DND-41 (cell line): ENCODE results near the gene MSMP.

Experiments
- ATAC-seq: fragments of 200-7000 bp; cut with Tn5 transposase; 3 replicates; pipeline ENCODE4 v1.9.1; 2021; ENCODE audit warnings: low read depth; ENCODE audit not compliant: insufficient read depth
- DNase-seq: peaks from one replicate; pipeline ENCODE4 v3.0.0-alpha.2; 2020
- H2AFZ ChIP-seq: 2 replicates; pipeline ENCODE4 v1.6.0; 2012; ENCODE audit warnings: low read depth, low read length
- H3K27ac ChIP-seq: 2 replicates; pipeline ENCODE4 v1.5.1; 2012; ENCODE audit warnings: low read length, inconsistent platforms
- H3K27me3 ChIP-seq: fragments of 200-600 bp; sonication (generic); 2 replicates; pipeline ENCODE4 v1.6.0; 2012; ENCODE audit warnings: low read length, mild to moderate bottlenecking, inconsistent platforms; ENCODE audit not compliant: insufficient read depth, poor library complexity
- H3K36me3 ChIP-seq: 2 replicates; pipeline ENCODE4 v1.5.1; 2012; ENCODE audit warnings: low read length, inconsistent platforms; ENCODE audit not compliant: insufficient read depth
- H3K4me1 ChIP-seq: 2 replicates; pipeline ENCODE4 v1.5.1; 2012; ENCODE audit warnings: mild to moderate bottlenecking, low read length; ENCODE audit not compliant: insufficient read depth
- H3K4me2 ChIP-seq: 2 replicates; pipeline ENCODE4 v1.6.0; 2012; ENCODE audit warnings: mild to moderate bottlenecking, moderate library complexity, low read length, inconsistent platforms; ENCODE audit not compliant: insufficient read depth
- H3K4me3 ChIP-seq, 2 experiments: fragments of 200-600 bp in 1 of 2; shearing (Covaris generic) in 1 of 2; 2 replicates each; pipeline ENCODE4 v1.5.1; 2012 to 2016; ENCODE audit warnings: inconsistent platforms in 2 of 2, low read length in 2 of 2, mild to moderate bottlenecking in 2 of 2, low read depth in 1 of 2, moderate library complexity in 1 of 2
- H3K79me2 ChIP-seq: 2 replicates; pipeline ENCODE4 v1.6.0; 2012; ENCODE audit warnings: low read length, inconsistent platforms; ENCODE audit not compliant: insufficient read depth
- H3K9ac ChIP-seq: 2 replicates; pipeline ENCODE4 v1.6.0; 2012; ENCODE audit warnings: low read depth, mild to moderate bottlenecking, inconsistent platforms, low read length, moderate library complexity
- H3K9me3 ChIP-seq: 2 replicates; pipeline ENCODE4 v1.5.1; 2012; ENCODE audit warnings: low read length, moderate library complexity, mild to moderate bottlenecking, inconsistent platforms; ENCODE audit not compliant: insufficient read depth, severe bottlenecking
- H4K20me1 ChIP-seq: 2 replicates; pipeline ENCODE4 v1.6.0; 2012; ENCODE audit warnings: low read length; ENCODE audit not compliant: insufficient read depth
- CTCF ChIP-seq: IDR thresholded peaks from 2 replicates; pipeline ENCODE4 v1.5.1; 2012; ENCODE audit warnings: borderline replicate concordance, low read length, moderate library complexity, mild to moderate bottlenecking; ENCODE audit not compliant: poor library complexity, severe bottlenecking; ENCODE audit errors: extremely low read depth
- EZH2 ChIP-seq: IDR thresholded peaks from 3 replicates; pipeline ENCODE4 v1.6.1; 2012; ENCODE audit warnings: borderline replicate concordance, low read depth, mild to moderate bottlenecking, moderate library complexity, low read length, inconsistent platforms; ENCODE audit not compliant: severe bottlenecking

Gene MSMP

GRCh38 chr9:35712762-35713400, 41.2 kb downstream of the MSMP start:
- Histone ChIP-seq H3K9ac (no peak overlapping the region), H4K20me1 (peaks cover 4% of the 10 kb centered on the region; the same call in 1 of the 2 replicates), H2AFZ (no peak overlapping the region), H3K79me2 (no peaks in the 10 kb centered on the region), H3K4me2 (no peak overlapping the region), H3K36me3 (peaks cover 86% of the 10 kb centered on the region), H3K27ac (no peak overlapping the region), H3K9me3 (no peaks in the 10 kb centered on the region), H3K27me3 (no peaks in the 10 kb centered on the region), H3K4me3 (no peak overlapping the region), H3K4me1 (no peaks in the 10 kb centered on the region)
- DNase-seq (no peak), ATAC-seq (no peak)
- no peak for TF ChIP-seq CTCF
- TF ChIP-seq EZH2, result no peak

- H4K20me1 ChIP-seq, result peaks cover 4% of the 10 kb centered on the region; the same call in 1 of the 2 replicates
- H3K27me3 ChIP-seq, result no peaks in the 10 kb centered on the region
- no peak overlapping the region for H3K9ac ChIP-seq
- H3K79me2 ChIP-seq, result no peaks in the 10 kb centered on the region
- DNase-seq (no peak), ATAC-seq (no peak)
- H3K4me1 ChIP-seq, result no peaks in the 10 kb centered on the region
- H2AFZ ChIP-seq, result no peak overlapping the region
- TF ChIP-seq CTCF (no peak), EZH2 (no peak)
- no peaks in the 10 kb centered on the region for H3K9me3 ChIP-seq
- no peak overlapping the region for H3K4me2 ChIP-seq
- no peak overlapping the region for H3K4me3 ChIP-seq
- H3K36me3 ChIP-seq, result peaks cover 86% of the 10 kb centered on the region
- no peak overlapping the region for H3K27ac ChIP-seq
Measured at GRCh38 chr9:35711501-35712428, 42.3 kb downstream of the MSMP start.

- Histone ChIP-seq H3K9ac (no peak overlapping the region), H3K4me1 (no peaks in the 10 kb centered on the region), H3K36me3 (peaks cover 86% of the 10 kb centered on the region), H4K20me1 (peaks cover 4% of the 10 kb centered on the region; the same call in 1 of the 2 replicates), H3K79me2 (no peaks in the 10 kb centered on the region), H3K9me3 (no peaks in the 10 kb centered on the region), H3K4me3 (no peak overlapping the region), H3K4me2 (no peak overlapping the region), H3K27ac (no peak overlapping the region), H2AFZ (no peak overlapping the region), H3K27me3 (no peaks in the 10 kb centered on the region)
- TF ChIP-seq CTCF (no peak), EZH2 (no peak)
- no peak for ATAC-seq
- DNase-seq, result no peak
Measured at GRCh38 chr9:35710818-35711500, 43.1 kb downstream of the MSMP start.
